Caco-2 (cell line): ENCODE results near the gene PTGES3L. TPM values are rescaled to one million over a fixed set of nuclear protein-coding genes. Genes with fewer than 3 reads are reported as not detected.

Experiments used
- BruUV-seq: library from RNA; stranded (reverse); fragments of 400-500 nt; replicated peaks from 2 replicates; lab custom pipeline; 2021; lab: Mats Ljungman, UMichigan
- CTCF ChIA-PET: fragments of 300-600 bp; sonication (Branson Sonifier 250); formaldehyde crosslinking; loops from one replicate; lab custom pipeline; 2022; ENCODE audit warnings: antibody characterized with exemption; lab: Charles Lee
- POLR2A ChIA-PET: fragments of 300-600 bp; sonication (Branson Sonifier 250); formaldehyde crosslinking; loops from one replicate; lab custom pipeline; 2022; ENCODE audit warnings: antibody characterized with exemption; lab: Charles Lee
- DNase-seq, 2 experiments: peaks; one replicate each; pipeline versions ENCODE4 v3.0.0 to v3.0.0-alpha.2; 2020 to 2022
- H3K27me3 ChIP-seq: replicated peaks from 2 replicates; pipeline ENCODE4 v1.6.0; 2011; ENCODE audit warnings: low read length; ENCODE audit not compliant: control insufficient read depth, insufficient read depth
- H3K36me3 ChIP-seq: 2 replicates; pipeline ENCODE4 v1.5.1; 2011; ENCODE audit warnings: low read length; ENCODE audit not compliant: control insufficient read depth, insufficient read depth
- H3K4me1 ChIP-seq: fragments of 250-450 bp; sonication (Bioruptor Pico); 2 replicates; pipeline ENCODE4 v1.5.1; 2020; ENCODE audit warnings: mild to moderate bottlenecking
- H3K4me3 ChIP-seq: 2 replicates; pipeline ENCODE4 v1.5.1; 2011; ENCODE audit warnings: low read depth, mild to moderate bottlenecking, control low read depth, low read length
- H3K9me3 ChIP-seq: fragments of 250-450 bp; sonication (Bioruptor Pico); 2 replicates; pipeline ENCODE4 v1.5.1; 2020; ENCODE audit warnings: mild to moderate bottlenecking, moderate library complexity
- H3K27ac Mint-ChIP-seq: one replicate; pipeline ENCODE4 v1.8.0; 2022; ENCODE audit warnings: mixed read lengths; ENCODE audit not compliant: unreplicated experiment
- H3K27me3 Mint-ChIP-seq: one replicate; pipeline ENCODE4 v1.8.0; 2022; ENCODE audit warnings: mixed read lengths; ENCODE audit not compliant: insufficient read depth, unreplicated experiment
- H3K36me3 Mint-ChIP-seq: one replicate; pipeline ENCODE4 v1.8.0; 2022; ENCODE audit warnings: mild to moderate bottlenecking, mixed read lengths; ENCODE audit not compliant: insufficient read depth, unreplicated experiment
- H3K4me1 Mint-ChIP-seq: one replicate; pipeline ENCODE4 v1.8.0; 2022; ENCODE audit warnings: low read depth, mixed read lengths; ENCODE audit not compliant: unreplicated experiment
- H3K4me3 Mint-ChIP-seq: one replicate; pipeline ENCODE4 v1.8.0; 2022; ENCODE audit warnings: mild to moderate bottlenecking, moderate library complexity, mixed read lengths; ENCODE audit not compliant: unreplicated experiment
- H3K9me3 Mint-ChIP-seq: one replicate; pipeline ENCODE4 v1.8.0; 2022; ENCODE audit warnings: mixed read lengths; ENCODE audit not compliant: unreplicated experiment
- intact Hi-C: fragments of 100-400 bp; cut with micrococcal nuclease; formaldehyde crosslinking; loops from one replicate; pipeline ENCODE4 v1.10.0; 2022; ENCODE audit not compliant: unreplicated experiment
- total RNA-seq: library from RNA; stranded (reverse); gene quantifications from 2 replicates; pipeline ENCODE4 v1.2.3, GENCODE V29; 2022
- TF ChIP-seq, protein P1 (sequence below), 2 experiments: fragments of 200-600 bp in 1 of 2; IDR thresholded peaks; 1 replicate in 1 of 2; 2 replicates in 1 of 2; pipeline versions ENCODE4 v1.5.1 to v1.8.0; 2011 to 2022; ENCODE audit warnings: antibody characterized with exemption in 1 of 2, control low read depth in 1 of 2, inconsistent platforms in 1 of 2, low read depth in 1 of 2, low read length in 1 of 2, mild to moderate bottlenecking in 1 of 2, moderate library complexity in 1 of 2; ENCODE audit not compliant: insufficient read depth in 1 of 2, severe bottlenecking in 1 of 2, unreplicated experiment in 1 of 2

Gene PTGES3L
- total RNA-seq, 1 experiment from 2014 or later, result 1.2 TPM

GRCh38 chr17:42999003-42999525 lies 19.2 kb upstream of the PTGES3L start:
- no peak for DNase-seq
- Mint-ChIP-seq H3K9me3 (no peaks in the 10 kb centered on the region), H3K27me3 (no peaks in the 10 kb centered on the region), H3K4me3 (peak overlapping the region; percentile 90), H3K27ac (peak overlapping the region; percentile 99), H3K36me3 (peaks cover 80% of the 10 kb centered on the region), H3K4me1 (peaks cover 12% of the 10 kb centered on the region)
- H3K4me1 ChIP-seq, result peaks cover 16% of the 10 kb centered on the region
- peaks cover 3% of the 10 kb centered on the region; the same call in 1 of the 2 replicates for H3K36me3 ChIP-seq
- no TSS peak for BruUV-seq
- ChIA-PET POLR2A (interaction anchor here (0.6 to 2.0 kb wide), 10 partner anchors 8 to 1212 kb away, joined by 3 to 37 read pairs (median 15); partner anchors contain the start of genes IFI35, JUP, TMEM106A and VAT1), CTCF (interaction anchor here (1.4 to 1.9 kb wide), 3 partner anchors 17 to 175 kb away, joined by 3 to 13 read pairs (median 4); partner anchors contain the start of gene BECN1)
- intact Hi-C loops, result loop anchor here (2.0 kb wide), 1 partner anchor 18 kb away; the partner anchor contains the start of genes PTGES3L and RUNDC1
- H3K4me3 ChIP-seq, result peak overlapping the region; percentile 59
- H3K27me3 ChIP-seq, result no peaks in the 10 kb centered on the region
- TF ChIP-seq, protein P1, sequence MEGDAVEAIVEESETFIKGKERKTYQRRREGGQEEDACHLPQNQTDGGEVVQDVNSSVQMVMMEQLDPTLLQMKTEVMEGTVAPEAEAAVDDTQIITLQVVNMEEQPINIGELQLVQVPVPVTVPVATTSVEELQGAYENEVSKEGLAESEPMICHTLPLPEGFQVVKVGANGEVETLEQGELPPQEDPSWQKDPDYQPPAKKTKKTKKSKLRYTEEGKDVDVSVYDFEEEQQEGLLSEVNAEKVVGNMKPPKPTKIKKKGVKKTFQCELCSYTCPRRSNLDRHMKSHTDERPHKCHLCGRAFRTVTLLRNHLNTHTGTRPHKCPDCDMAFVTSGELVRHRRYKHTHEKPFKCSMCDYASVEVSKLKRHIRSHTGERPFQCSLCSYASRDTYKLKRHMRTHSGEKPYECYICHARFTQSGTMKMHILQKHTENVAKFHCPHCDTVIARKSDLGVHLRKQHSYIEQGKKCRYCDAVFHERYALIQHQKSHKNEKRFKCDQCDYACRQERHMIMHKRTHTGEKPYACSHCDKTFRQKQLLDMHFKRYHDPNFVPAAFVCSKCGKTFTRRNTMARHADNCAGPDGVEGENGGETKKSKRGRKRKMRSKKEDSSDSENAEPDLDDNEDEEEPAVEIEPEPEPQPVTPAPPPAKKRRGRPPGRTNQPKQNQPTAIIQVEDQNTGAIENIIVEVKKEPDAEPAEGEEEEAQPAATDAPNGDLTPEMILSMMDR (IDR thresholded peaks at IDR 0.05; ENCODE audit: insufficient read depth in 1 of 2, low read depth in 1 of 2, low read length in 1 of 2, severe bottlenecking in 1 of 2, unreplicated experiment in 1 of 2), result no peak
- no peaks in the 10 kb centered on the region for H3K9me3 ChIP-seq

GRCh38 chr17:42997984-42998938 lies 18.4 kb upstream of the PTGES3L start, which contains the start of gene RPL27:
Gene RPL27 (plus strand): TSS chr17:42998419. CDS start chr17:42998751, 332 bp downstream.
- H3K4me3 Mint-ChIP-seq, result peak within 1 kb of the TSS; percentile 90
- H3K4me1 Mint-ChIP-seq, result peaks cover 12% of the 10 kb centered on the region
- Histone ChIP-seq H3K9me3 (no peaks in the 10 kb centered on the region), H3K4me3 (peak within 1 kb of the TSS; percentile 59), H3K36me3 (peaks cover 3% of the 10 kb centered on the region; the same call in 1 of the 2 replicates), H3K4me1 (peaks cover 16% of the 10 kb centered on the region), H3K27me3 (no peaks in the 10 kb centered on the region)
- no peaks in the 10 kb centered on the region for H3K27me3 Mint-ChIP-seq
- TF ChIP-seq, protein P1 (IDR thresholded peaks at IDR 0.05; ENCODE audit: insufficient read depth in 1 of 2, low read depth in 1 of 2, low read length in 1 of 2, severe bottlenecking in 1 of 2, unreplicated experiment in 1 of 2), result peak; percentile 82 to 91
- H3K9me3 Mint-ChIP-seq, result no peaks in the 10 kb centered on the region
- TSS peak; percentile 75 for BruUV-seq
- ChIA-PET CTCF (interaction anchor here (0.6 to 1.9 kb wide), 22 partner anchors 8 to 486 kb away, joined by 3 to 13 read pairs (median 3); partner anchors contain the start of genes BECN1, DHX8, IFI35 and RETREG3), POLR2A (interaction anchor here (0.5 to 2.0 kb wide), 45 partner anchors 8 to 1325 kb away, joined by 3 to 37 read pairs (median 6); partner anchors contain the start of genes AARSD1, BECN1, BRCA1 and COA3)
- intact Hi-C loops, result loop anchor here (1.0 to 2.0 kb wide), 2 partner anchors 17 to 155 kb away; partner anchors contain the start of genes PTGES3L and RUNDC1
- peaks cover 72% of the 10 kb centered on the region for H3K36me3 Mint-ChIP-seq
- peak; percentile 98 to 99 for DNase-seq
- peak within 1 kb of the TSS; percentile 99 for H3K27ac Mint-ChIP-seq
